B cell (primary cell): ENCODE measurements around the gene EGF.

ENCODE experiments used
- CTCF ChIP-seq: fragments of 200-600 bp; IDR thresholded peaks from one replicate; pipeline ENCODE4 v1.8.0; 2022; ENCODE audit warnings: antibody characterized with exemption, mild to moderate bottlenecking
- EZH2 ChIP-seq: IDR thresholded peaks from 2 replicates; pipeline ENCODE4 v1.6.1; 2012; ENCODE audit warnings: borderline replicate concordance, low read depth, mild to moderate bottlenecking, moderate library complexity, low read length; ENCODE audit not compliant: insufficient read depth, poor library complexity, severe bottlenecking

- no peak for TF ChIP-seq CTCF
- no peak for TF ChIP-seq EZH2
Measured at GRCh38 chr4:109931318-109931717, 18.6 kb downstream of the EGF start.
